HEK293 (cell line): Measurements from ENCODE around the gene CIZ1.

ENCODE experiments used
- CTCF ChIA-PET: fragments of 350-600 bp; formaldehyde crosslinking; extraction: SDS; loops from one replicate; lab custom pipeline; 2021; ENCODE audit warnings: antibody characterized with exemption; lab: Yijun Ruan, JAX
- POLR2A ChIA-PET: fragments of 300-600 bp; formaldehyde crosslinking; extraction: SDS; loops from one replicate; lab custom pipeline; 2020; ENCODE audit warnings: antibody characterized with exemption, inconsistent platforms; lab: Yijun Ruan, JAX
- H3K27ac ChIP-seq: fragments of 200-500 bp; sonication (Bioruptor generic); 2 replicates; pipeline ENCODE4 v1.5.1; 2014; ENCODE audit warnings: low read depth, low read length, control low read depth, inconsistent platforms; ENCODE audit errors: extremely low read depth
- H3K36me3 ChIP-seq, 2 experiments: fragments of 200-500 bp in 1 of 2; sonication (Bioruptor generic) in 1 of 2; 1 replicate in 1 of 2; 2 replicates in 1 of 2; pipeline ENCODE4 v1.5.1; 2014 to 2017; ENCODE audit warnings: inconsistent platforms in 2 of 2, low read length in 2 of 2; ENCODE audit not compliant: control insufficient read depth in 2 of 2, insufficient read depth in 1 of 2
- H3K4me1 ChIP-seq: fragments of 200-500 bp; sonication (Bioruptor generic); 2 replicates; pipeline ENCODE4 v1.5.1; 2014; ENCODE audit warnings: mild to moderate bottlenecking, low read length, inconsistent platforms; ENCODE audit not compliant: control insufficient read depth, insufficient read depth
- H3K4me3 ChIP-seq: 2 replicates; pipeline ENCODE4 v1.5.1; 2011; ENCODE audit warnings: low read depth, mild to moderate bottlenecking, control low read depth, low read length, moderate library complexity
- H3K9me3 ChIP-seq: fragments of 200-500 bp; sonication (Bioruptor generic); 2 replicates; pipeline ENCODE4 v1.5.1; 2014; ENCODE audit warnings: low read depth, low read length, inconsistent platforms; ENCODE audit not compliant: control insufficient read depth, insufficient read depth
- BCL11B ChIP-seq: fragments of 450-650 bp; formaldehyde crosslinking; IDR thresholded peaks from 2 replicates; pipeline ENCODE4 v1.5.1; 2016; ENCODE audit warnings: low read depth, missing biosample characterization, missing genetic modification characterization
- FEZF1 ChIP-seq: fragments of 450-650 bp; formaldehyde crosslinking; IDR thresholded peaks from 2 replicates; pipeline ENCODE4 v1.5.1; 2016; ENCODE audit warnings: missing biosample characterization, missing genetic modification characterization
- GLIS1 ChIP-seq: fragments of 450-650 bp; formaldehyde crosslinking; IDR thresholded peaks from 2 replicates; pipeline ENCODE4 v1.5.1; 2016; ENCODE audit warnings: missing biosample characterization, missing genetic modification characterization
- HOXD13 ChIP-seq: sonication (generic); formaldehyde crosslinking; IDR thresholded peaks from 2 replicates; pipeline ENCODE4 v1.8.0; 2022; ENCODE audit warnings: missing genetic modification reagents, borderline replicate concordance
- KLF17 ChIP-seq: fragments of 450-650 bp; formaldehyde crosslinking; IDR thresholded peaks from 2 replicates; pipeline ENCODE4 v1.5.1; 2016; ENCODE audit warnings: missing biosample characterization, missing genetic modification characterization
- OVOL3 ChIP-seq: fragments of 450-650 bp; formaldehyde crosslinking; IDR thresholded peaks from 2 replicates; pipeline ENCODE4 v1.5.1; 2016; ENCODE audit warnings: missing biosample characterization, missing genetic modification characterization
- RBAK ChIP-seq: fragments of 450-650 bp; formaldehyde crosslinking; IDR thresholded peaks from 2 replicates; pipeline ENCODE4 v1.5.1; 2016; ENCODE audit warnings: missing biosample characterization, missing genetic modification characterization
- SP3 ChIP-seq: fragments of 450-650 bp; formaldehyde crosslinking; IDR thresholded peaks from 2 replicates; pipeline ENCODE4 v1.5.1; 2016; ENCODE audit warnings: missing biosample characterization, missing genetic modification characterization
- SP7 ChIP-seq: fragments of 450-650 bp; formaldehyde crosslinking; IDR thresholded peaks from 2 replicates; pipeline ENCODE4 v1.5.1; 2016; ENCODE audit warnings: missing biosample characterization, missing genetic modification characterization
- ZBTB21 ChIP-seq: fragments of 450-650 bp; formaldehyde crosslinking; IDR thresholded peaks from 2 replicates; pipeline ENCODE4 v1.5.1; 2017; ENCODE audit warnings: missing biosample characterization, missing genetic modification characterization
- ZFP69B ChIP-seq: fragments of 450-650 bp; formaldehyde crosslinking; IDR thresholded peaks from 2 replicates; pipeline ENCODE4 v1.5.1; 2016; ENCODE audit warnings: missing biosample characterization, missing genetic modification characterization
- ZNF138 ChIP-seq: fragments of 450-650 bp; formaldehyde crosslinking; IDR thresholded peaks from 2 replicates; pipeline ENCODE4 v1.5.1; 2016; ENCODE audit warnings: missing biosample characterization, missing genetic modification characterization, borderline replicate concordance
- ZNF157 ChIP-seq: fragments of 450-650 bp; formaldehyde crosslinking; IDR thresholded peaks from 2 replicates; pipeline ENCODE4 v1.5.1; 2016; ENCODE audit warnings: missing biosample characterization, missing genetic modification characterization
- ZNF202 ChIP-seq: fragments of 450-650 bp; formaldehyde crosslinking; IDR thresholded peaks from 2 replicates; pipeline ENCODE4 v1.5.1; 2016; ENCODE audit warnings: missing biosample characterization, missing genetic modification characterization, borderline replicate concordance
- ZNF211 ChIP-seq: fragments of 450-650 bp; formaldehyde crosslinking; IDR thresholded peaks from 2 replicates; pipeline ENCODE4 v1.5.1; 2016; ENCODE audit warnings: low read depth, missing biosample characterization, missing genetic modification characterization
- ZNF280C ChIP-seq: fragments of 450-650 bp; formaldehyde crosslinking; IDR thresholded peaks from 2 replicates; pipeline ENCODE4 v1.5.1; 2016; ENCODE audit warnings: missing biosample characterization, missing genetic modification characterization
- ZNF341 ChIP-seq: fragments of 450-650 bp; formaldehyde crosslinking; IDR thresholded peaks from 2 replicates; pipeline ENCODE4; 2016; ENCODE audit warnings: low read depth, missing biosample characterization, missing genetic modification characterization
- ZNF416 ChIP-seq: fragments of 450-650 bp; formaldehyde crosslinking; IDR thresholded peaks from 2 replicates; pipeline ENCODE4 v1.5.1; 2016; ENCODE audit warnings: missing biosample characterization, missing genetic modification characterization
- ZNF433 ChIP-seq: fragments of 450-650 bp; formaldehyde crosslinking; IDR thresholded peaks from 2 replicates; pipeline ENCODE4 v1.5.1; 2016; ENCODE audit warnings: missing biosample characterization, missing genetic modification characterization, low read depth
- ZNF501 ChIP-seq: fragments of 450-650 bp; formaldehyde crosslinking; IDR thresholded peaks from 2 replicates; pipeline ENCODE4 v1.5.1; 2016; ENCODE audit warnings: missing biosample characterization, missing genetic modification characterization
- ZNF549 ChIP-seq: fragments of 450-650 bp; IDR thresholded peaks from 2 replicates; pipeline ENCODE4 v1.5.1; 2018; ENCODE audit warnings: missing biosample characterization, missing genetic modification characterization, mild to moderate bottlenecking, inconsistent platforms, moderate library complexity
- ZNF561 ChIP-seq: fragments of 450-650 bp; IDR thresholded peaks from 2 replicates; pipeline ENCODE4 v1.5.1; 2018; ENCODE audit warnings: missing biosample characterization, missing genetic modification characterization, borderline replicate concordance
- ZNF621 ChIP-seq: fragments of 450-650 bp; formaldehyde crosslinking; IDR thresholded peaks from 2 replicates; pipeline ENCODE4 v1.5.1; 2017; ENCODE audit warnings: missing biosample characterization, missing genetic modification characterization
- ZNF639 ChIP-seq: fragments of 450-650 bp; formaldehyde crosslinking; IDR thresholded peaks from 2 replicates; pipeline ENCODE4 v1.5.1; 2016; ENCODE audit warnings: missing biosample characterization, missing genetic modification characterization
- ZNF658 ChIP-seq: fragments of 450-650 bp; formaldehyde crosslinking; IDR thresholded peaks from 2 replicates; pipeline ENCODE4; 2016; ENCODE audit warnings: missing biosample characterization, missing genetic modification characterization
- ZNF707 ChIP-seq: fragments of 450-650 bp; formaldehyde crosslinking; IDR thresholded peaks from 2 replicates; pipeline ENCODE4 v1.5.1; 2016; ENCODE audit warnings: missing biosample characterization, missing genetic modification characterization
- ZNF791 ChIP-seq: fragments of 450-650 bp; formaldehyde crosslinking; IDR thresholded peaks from 2 replicates; pipeline ENCODE4 v1.5.1; 2016; ENCODE audit warnings: missing biosample characterization, missing genetic modification characterization
- ZSCAN16 ChIP-seq: fragments of 450-650 bp; formaldehyde crosslinking; IDR thresholded peaks from 2 replicates; pipeline ENCODE4 v1.5.1; 2016; ENCODE audit warnings: missing biosample characterization, missing genetic modification characterization
- TF ChIP-seq, protein P1 (sequence below): fragments of 450-650 bp; formaldehyde crosslinking; IDR thresholded peaks from 2 replicates; pipeline ENCODE4 v1.5.1; 2016; ENCODE audit warnings: missing biosample characterization, missing genetic modification characterization
- TF ChIP-seq, protein P2 (sequence below): fragments of 450-650 bp; formaldehyde crosslinking; IDR thresholded peaks from 2 replicates; pipeline ENCODE4 v1.5.1; 2016; ENCODE audit warnings: missing biosample characterization, missing genetic modification characterization, low read depth

CIZ1 gene

DNA sequence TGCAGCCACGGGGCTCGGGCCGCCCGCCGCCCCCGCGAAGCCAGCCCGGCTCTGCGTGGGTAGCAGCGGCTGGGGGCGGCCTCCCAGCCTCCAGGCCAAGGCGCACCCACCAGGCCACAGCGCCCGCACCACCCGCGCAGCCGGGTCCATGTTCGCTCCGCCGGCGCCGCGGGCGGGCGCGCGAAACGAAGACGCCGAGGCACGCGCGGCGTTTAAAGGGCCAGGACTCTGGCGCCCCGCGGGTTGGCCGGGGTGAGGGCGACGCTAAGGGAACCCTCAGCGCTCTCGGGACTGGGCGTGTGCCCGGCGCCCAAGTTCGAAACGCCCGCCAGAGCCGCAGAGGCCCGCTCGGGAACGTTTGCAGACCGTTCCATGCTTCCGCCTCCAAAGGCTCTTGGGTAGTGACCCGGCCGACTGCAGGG is 63.8 kb downstream of the CIZ1 start, which contains the start of gene PTGES2:
PTGES2 (minus strand) TSS at position 162 of the 422 bp plus-strand sequence; CDS start at position 150, 12 bp downstream.
- peaks cover 0 to 32% of the 10 kb centered on the region in 2 experiments; a peak in 2 of 3 replicates for H3K36me3 ChIP-seq
- H3K27ac ChIP-seq = peak within 1 kb of the TSS; percentile 85
- ChIA-PET POLR2A (interaction anchor here (1.6 to 1.9 kb wide), 3 partner anchors 10 to 148 kb away, joined by 4 to 13 read pairs (median 7); partner anchors contain the start of genes GOLGA2, NAIF1 and SWI5), CTCF (interaction anchor here (0.7 kb wide), 1 partner anchor 91 kb away, joined by 3 read pairs; no protein-coding TSS in a partner anchor)
- H3K4me3 ChIP-seq = peak within 1 kb of the TSS; percentile 83
- no peaks in the 10 kb centered on the region for H3K4me1 ChIP-seq
- no peaks in the 10 kb centered on the region for H3K9me3 ChIP-seq
- TF ChIP-seq SP7 (tag by site-specific recombination) (no peak), ZNF501 (no peak), ZNF791 (no peak), GLIS1 (tag by site-specific recombination) (peak; percentile 35), RBAK (no peak), ZSCAN16 (tag by site-specific recombination) (no peak), BCL11B (tag by site-specific recombination) (peak; percentile 39; the same call in 1 of the 2 replicates), OVOL3 (no peak), ZNF658 (tag by site-specific recombination) (no peak), HOXD13 (no peak), ZFP69B (tag by site-specific recombination) (no peak; the same call in none of the 2 replicates), ZNF561 (tag by site-specific recombination) (peak; percentile 51; the same call in 1 of the 2 replicates), ZNF202 (tag by site-specific recombination) (no peak), ZBTB21 (no peak), ZNF549 (no peak), ZNF639 (tag by site-specific recombination) (no peak), ZNF416 (tag by site-specific recombination) (no peak), ZNF621 (tag by site-specific recombination) (no peak), KLF17 (no peak), ZNF707 (tag by site-specific recombination) (no peak), ZNF157 (tag by site-specific recombination) (no peak), ZNF341 (tag by site-specific recombination) (no peak), ZNF433 (tag by site-specific recombination) (no peak), ZNF280C (tag by site-specific recombination) (no peak), FEZF1 (tag by site-specific recombination) (no peak), ZNF138 (tag by site-specific recombination) (no peak), SP3 (no peak), ZNF211 (no peak)
- TF ChIP-seq, protein P1, sequence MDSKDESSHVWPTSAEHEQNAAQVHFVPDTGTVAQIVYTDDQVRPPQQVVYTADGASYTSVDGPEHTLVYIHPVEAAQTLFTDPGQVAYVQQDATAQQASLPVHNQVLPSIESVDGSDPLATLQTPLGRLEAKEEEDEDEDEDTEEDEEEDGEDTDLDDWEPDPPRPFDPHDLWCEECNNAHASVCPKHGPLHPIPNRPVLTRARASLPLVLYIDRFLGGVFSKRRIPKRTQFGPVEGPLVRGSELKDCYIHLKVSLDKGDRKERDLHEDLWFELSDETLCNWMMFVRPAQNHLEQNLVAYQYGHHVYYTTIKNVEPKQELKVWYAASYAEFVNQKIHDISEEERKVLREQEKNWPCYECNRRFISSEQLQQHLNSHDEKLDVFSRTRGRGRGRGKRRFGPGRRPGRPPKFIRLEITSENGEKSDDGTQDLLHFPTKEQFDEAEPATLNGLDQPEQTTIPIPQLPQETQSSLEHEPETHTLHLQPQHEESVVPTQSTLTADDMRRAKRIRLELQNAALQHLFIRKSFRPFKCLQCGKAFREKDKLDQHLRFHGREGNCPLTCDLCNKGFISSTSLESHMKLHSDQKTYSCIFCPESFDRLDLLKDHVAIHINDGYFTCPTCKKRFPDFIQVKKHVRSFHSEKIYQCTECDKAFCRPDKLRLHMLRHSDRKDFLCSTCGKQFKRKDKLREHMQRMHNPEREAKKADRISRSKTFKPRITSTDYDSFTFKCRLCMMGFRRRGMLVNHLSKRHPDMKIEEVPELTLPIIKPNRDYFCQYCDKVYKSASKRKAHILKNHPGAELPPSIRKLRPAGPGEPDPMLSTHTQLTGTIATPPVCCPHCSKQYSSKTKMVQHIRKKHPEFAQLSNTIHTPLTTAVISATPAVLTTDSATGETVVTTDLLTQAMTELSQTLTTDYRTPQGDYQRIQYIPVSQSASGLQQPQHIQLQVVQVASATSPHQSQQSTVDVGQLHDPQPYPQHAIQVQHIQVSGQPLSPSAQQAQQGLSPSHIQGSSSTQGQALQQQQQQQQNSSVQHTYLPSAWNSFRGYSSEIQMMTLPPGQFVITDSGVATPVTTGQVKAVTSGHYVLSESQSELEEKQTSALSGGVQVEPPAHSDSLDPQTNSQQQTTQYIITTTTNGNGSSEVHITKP = no peak
- TF ChIP-seq, protein P2, sequence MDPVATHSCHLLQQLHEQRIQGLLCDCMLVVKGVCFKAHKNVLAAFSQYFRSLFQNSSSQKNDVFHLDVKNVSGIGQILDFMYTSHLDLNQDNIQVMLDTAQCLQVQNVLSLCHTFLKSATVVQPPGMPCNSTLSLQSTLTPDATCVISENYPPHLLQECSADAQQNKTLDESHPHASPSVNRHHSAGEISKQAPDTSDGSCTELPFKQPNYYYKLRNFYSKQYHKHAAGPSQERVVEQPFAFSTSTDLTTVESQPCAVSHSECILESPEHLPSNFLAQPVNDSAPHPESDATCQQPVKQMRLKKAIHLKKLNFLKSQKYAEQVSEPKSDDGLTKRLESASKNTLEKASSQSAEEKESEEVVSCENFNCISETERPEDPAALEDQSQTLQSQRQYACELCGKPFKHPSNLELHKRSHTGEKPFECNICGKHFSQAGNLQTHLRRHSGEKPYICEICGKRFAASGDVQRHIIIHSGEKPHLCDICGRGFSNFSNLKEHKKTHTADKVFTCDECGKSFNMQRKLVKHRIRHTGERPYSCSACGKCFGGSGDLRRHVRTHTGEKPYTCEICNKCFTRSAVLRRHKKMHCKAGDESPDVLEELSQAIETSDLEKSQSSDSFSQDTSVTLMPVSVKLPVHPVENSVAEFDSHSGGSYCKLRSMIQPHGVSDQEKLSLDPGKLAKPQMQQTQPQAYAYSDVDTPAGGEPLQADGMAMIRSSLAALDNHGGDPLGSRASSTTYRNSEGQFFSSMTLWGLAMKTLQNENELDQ (tag by site-specific recombination) = no peak
